Transverse colon (tissue), 4 donors: ENCODE data around the gene SRSF10. TPM values are rescaled to one million over a fixed set of nuclear protein-coding genes. Genes with fewer than 3 reads are reported as not detected.
"Not testable (repeated sequence)": the region's sequence is repeated elsewhere in the genome, so short reads cannot be mapped to it uniquely, and the experiment has no call there.

Source experiments
- DNase-seq: peaks from one replicate; pipeline ENCODE4 v3.0.0-alpha.2; 2019
- H3K27ac ChIP-seq, 4 donors: fragments of 200-600 bp; sonication (generic); 2 replicates each; pipeline ENCODE4 v1.5.1; 2016 to 2018; ENCODE audit warnings: inconsistent platforms in 4 of 4
- H3K27me3 ChIP-seq: fragments of 200-600 bp; sonication (generic); 2 replicates; pipeline ENCODE4 v1.5.1; 2017; ENCODE audit warnings: inconsistent platforms
- H3K36me3 ChIP-seq, 4 donors: fragments of 200-600 bp; sonication (generic); 2 replicates each; pipeline ENCODE4 v1.5.1; 2017 to 2019; ENCODE audit warnings: inconsistent platforms in 4 of 4
- H3K4me1 ChIP-seq, 4 donors: fragments of 200-600 bp; sonication (generic); 2 replicates each; pipeline ENCODE4 v1.5.1; 2017 to 2020; ENCODE audit warnings: inconsistent platforms in 4 of 4
- H3K4me3 ChIP-seq, 4 donors: fragments of 200-600 bp; sonication (generic); 1 replicate in 1 of 4; 2 replicates in 3 of 4; pipeline versions ENCODE4 v1.5.1 to v1.6.1; 2017 to 2019; ENCODE audit warnings: inconsistent platforms in 4 of 4
- H3K9me3 ChIP-seq, 2 donors: fragments of 200-600 bp; sonication (generic); 2 replicates each; pipeline ENCODE4 v1.5.1; 2017 to 2019; ENCODE audit warnings: inconsistent platforms in 2 of 2
- CTCF ChIP-seq, 5 experiments: fragments of 200-600 bp in 3 of 5; fragments of 450-650 bp in 2 of 5; sonication (generic) in 3 of 5; IDR thresholded peaks; 1 replicate in 2 of 5; 2 replicates in 3 of 5; pipeline ENCODE4 v1.5.1; 2016 to 2017; ENCODE audit warnings: antibody characterized with exemption in 5 of 5, inconsistent platforms in 3 of 5, mild to moderate bottlenecking in 2 of 5, moderate library complexity in 1 of 5
- EP300 ChIP-seq: sonication (generic); formaldehyde crosslinking; IDR thresholded peaks from one replicate; pipeline ENCODE4 v1.6.1; 2017; ENCODE audit warnings: antibody characterized with exemption, low read depth
- POLR2A ChIP-seq: fragments of 450-650 bp; IDR thresholded peaks from one replicate; pipeline ENCODE4 v1.6.1; 2016; ENCODE audit warnings: antibody characterized with exemption, mild to moderate bottlenecking, moderate library complexity
- POLR2AphosphoS5 ChIP-seq, 3 donors: sonication (generic); formaldehyde crosslinking; IDR thresholded peaks; one replicate each; pipeline ENCODE4 v1.6.1; 2016; ENCODE audit warnings: antibody characterized with exemption in 3 of 3
- WGBS, 2 donors: methylation state at CpG; one replicate each; pipeline ENCODE4 v1.1.5; 2018; ENCODE audit warnings: low coverage in 1 of 2; 5-methylcytosine and 5-hydroxymethylcytosine counted together
- in situ Hi-C, 4 donors: fragments of 200-750 bp; cut with MboI; loops; one replicate each; pipeline versions ENCODE4 v1.15.0 to v1.15.1; 2017; ENCODE audit warnings: low sequenced_read_pairs in 3 of 4, low pct_ligation_motif_present in 1 of 4, low pct_unique_long_range_greater_than_20kb in 1 of 4
- intact Hi-C: fragments of 100-400 bp; cut with DNase I; formaldehyde crosslinking; loops from one replicate; pipeline ENCODE4 v1.15.1; 2023; ENCODE audit warnings: low total_unique reads
- total RNA-seq, 4 donors: library from RNA; depleted of rRNA; stranded (reverse); fragments of >200 nt; gene quantifications; one replicate each; pipeline ENCODE4 v1.1.0, GENCODE V29; 2016

The SRSF10 gene
- total RNA-seq, 4 donors from 2014 or later: 58.4 to 140 (median 91.3) TPM

DNA sequence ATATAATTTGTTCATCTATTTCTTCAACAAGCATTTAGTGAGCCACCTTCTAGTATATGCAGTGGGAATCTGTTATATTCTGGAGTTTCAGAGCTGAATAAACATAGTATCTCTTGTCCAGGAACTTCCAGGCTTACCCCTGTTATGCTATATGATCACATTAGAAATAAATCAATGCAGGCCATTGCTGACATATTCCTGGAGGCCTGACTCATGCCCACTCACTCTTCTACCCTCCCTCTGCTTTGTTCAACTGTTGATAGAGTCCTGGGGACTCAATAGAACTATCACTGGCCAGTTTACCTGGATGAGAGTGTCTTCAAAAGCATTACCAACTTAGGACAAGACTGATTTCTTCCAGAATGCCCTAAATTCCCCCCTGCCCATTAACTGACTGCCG, 29.3 kb upstream of the SRSF10 start:
- H3K9me3 ChIP-seq: no peaks in the 10 kb centered on the region
- no peak for DNase-seq
- 100% methylated on average over 1 of the region's 1 CpG; no CpG with 5 or more reads in 1 of the 2 donors for WGBS, 2 donors
- no peaks in the 10 kb centered on the region for H3K27me3 ChIP-seq
- no peak overlapping the region for H3K4me3 ChIP-seq
- in situ Hi-C loops (no loop called here), intact Hi-C loops (no loop called here)
- no peak for TF ChIP-seq POLR2AphosphoS5 (IDR thresholded peaks at IDR 0.05)
- TF ChIP-seq CTCF (IDR thresholded peaks at IDR 0.05): no peak
- TF ChIP-seq POLR2A: no peak
- TF ChIP-seq EP300: no peak
- H3K4me1 ChIP-seq: peaks cover 0 to 20% (median 13%) of the 10 kb centered on the region in 4 donors
- no peak overlapping the region for H3K27ac ChIP-seq
- H3K36me3 ChIP-seq: no peaks in the 10 kb centered on the region

GRCh38 chr1:24008574-24009184, 28.6 kb upstream of the SRSF10 start:
- intact Hi-C loops, DNase-seq, H3K27ac ChIP-seq, H3K4me3 ChIP-seq, H3K9me3 ChIP-seq, H3K27me3 ChIP-seq, in situ Hi-C loops, H3K36me3 ChIP-seq: not testable (repeated sequence)
- 40 to 67% methylated on average over 1 to 3 of the region's 3 CpGs for WGBS, 2 donors
- peaks cover 0 to 20% (median 13%) of the 10 kb centered on the region in 4 donors for H3K4me1 ChIP-seq

GRCh38 chr1:24007079-24007478, 27.0 kb upstream of the SRSF10 start:
- TF ChIP-seq POLR2A (no peak), CTCF (IDR thresholded peaks at IDR 0.05) (no peak), EP300 (no peak), POLR2AphosphoS5 (IDR thresholded peaks at IDR 0.05) (no peak)

DNA sequence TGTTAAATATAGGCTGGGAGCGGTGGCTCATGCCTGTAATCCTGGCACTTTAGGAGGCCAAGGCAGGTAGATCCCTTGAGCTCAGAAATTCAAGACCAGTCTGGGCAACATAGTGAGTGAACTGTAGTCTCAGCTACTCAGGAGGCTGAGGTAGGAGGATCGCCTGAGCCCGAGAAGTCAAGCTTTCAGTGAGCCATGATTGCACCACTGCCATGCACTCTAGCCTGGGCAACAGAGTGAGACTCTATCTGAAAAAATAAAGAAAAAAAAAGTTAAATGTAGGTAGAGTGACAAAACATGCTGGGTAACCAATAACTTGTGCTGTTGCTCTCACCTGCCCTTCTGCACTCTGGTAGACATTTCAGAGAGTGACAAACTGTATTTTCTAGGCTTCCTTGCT, 25.0 kb upstream of the SRSF10 start:
- no peak overlapping the region for H3K27ac ChIP-seq
- TF ChIP-seq POLR2A (no peak), POLR2AphosphoS5 (IDR thresholded peaks at IDR 0.05) (no peak), CTCF (IDR thresholded peaks at IDR 0.05) (no peak), EP300 (no peak)
- H3K36me3 ChIP-seq: no peaks in the 10 kb centered on the region
- WGBS, 2 donors: 87 to 96% methylated on average over 3 of the region's 3 CpGs
- H3K27me3 ChIP-seq: no peaks in the 10 kb centered on the region
- intact Hi-C loops (no loop called here), in situ Hi-C loops (no loop called here)
- peaks cover 0 to 8% (median 2%) of the 10 kb centered on the region in 4 donors for H3K4me1 ChIP-seq
- H3K9me3 ChIP-seq: no peaks in the 10 kb centered on the region
- no peak for DNase-seq
- H3K4me3 ChIP-seq: no peak overlapping the region

More at GRCh38 chr1:24007079-24007478, 27.0 kb upstream of the SRSF10 start:
- in situ Hi-C loops (no loop called here), intact Hi-C loops (no loop called here)
- H3K36me3 ChIP-seq: no peaks in the 10 kb centered on the region
- no peaks in the 10 kb centered on the region for H3K27me3 ChIP-seq
- DNase-seq: no peak
- H3K4me1 ChIP-seq: peaks cover 0 to 20% (median 13%) of the 10 kb centered on the region in 4 donors
- H3K9me3 ChIP-seq: no peaks in the 10 kb centered on the region
- no peak overlapping the region for H3K4me3 ChIP-seq
- no peak overlapping the region for H3K27ac ChIP-seq

DNA sequence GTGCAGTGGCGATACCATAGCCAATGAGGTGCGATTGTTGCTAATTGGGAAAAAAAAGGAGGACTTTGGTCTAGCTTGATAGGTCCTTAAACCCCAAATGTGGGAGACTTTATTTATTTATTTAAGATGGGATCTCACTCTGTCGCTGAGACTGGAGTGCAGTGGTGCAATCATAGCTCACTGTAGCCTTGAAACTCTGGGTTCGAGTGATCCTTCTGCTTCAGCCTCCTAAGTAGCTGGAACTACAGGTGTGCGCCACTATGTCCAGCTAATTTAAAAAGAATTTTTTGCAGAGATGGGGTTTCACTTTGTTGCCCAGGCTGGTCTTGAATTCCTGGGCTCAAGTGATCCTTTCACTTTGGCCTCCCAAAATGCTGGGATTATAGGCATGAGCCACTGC, 24.0 kb upstream of the SRSF10 start:
- TF ChIP-seq POLR2AphosphoS5 (IDR thresholded peaks at IDR 0.05) (no peak), EP300 (no peak), CTCF (IDR thresholded peaks at IDR 0.05) (no peak), POLR2A (no peak)
- H3K4me3 ChIP-seq: no peak overlapping the region
- H3K36me3 ChIP-seq: no peaks in the 10 kb centered on the region
- no peak for DNase-seq
- H3K27me3 ChIP-seq: no peaks in the 10 kb centered on the region
- whole genome bisulfite sequencing, 2 donors: 90 to 100% methylated on average over 2 to 5 of the region's 5 CpGs
- H3K4me1 ChIP-seq: no peaks in the 10 kb centered on the region
- in situ Hi-C loops (no loop called here), intact Hi-C loops (no loop called here)
- H3K27ac ChIP-seq: no peak overlapping the region
- no peaks in the 10 kb centered on the region for H3K9me3 ChIP-seq
